ENCODE results near the gene BOLL.

GRCh38 chr2:197809064-197809463, 23.9 kb upstream of the BOLL start:
- no peak for TF ChIP-seq EZH2phosphoT487 (IDR thresholded peaks at IDR 0.05; ENCODE audit: borderline replicate concordance, low read length)
- no peak for TF ChIP-seq CTCF (IDR thresholded peaks at IDR 0.05; ENCODE audit: low read depth, low read length, poor library complexity, severe bottlenecking)

Measured in DOHH2 (cell line).